Liver (tissue), 9 donors: Measurements from ENCODE around the gene KRT77. TPM values are rescaled to one million over a fixed set of nuclear protein-coding genes. Genes with fewer than 3 reads are reported as not detected.

Experiments used
- DNase-seq: peaks from one replicate; pipeline ENCODE4 v3.0.0-alpha.2; 2017; ENCODE audit warnings: low spot score
- H3K27ac ChIP-seq, 2 donors: one replicate each; pipeline ENCODE4 v1.7.0; 2013; ENCODE audit warnings: inconsistent platforms in 2 of 2, low read length in 2 of 2, control low read depth in 1 of 2, low read depth in 1 of 2, mild to moderate bottlenecking in 1 of 2
- H3K27me3 ChIP-seq, 4 donors: one replicate each; pipeline versions ENCODE4 v1.6.1 to v1.7.0; 2013; ENCODE audit warnings: low read length in 3 of 4, inconsistent platforms in 1 of 4, mild to moderate bottlenecking in 1 of 4, moderate library complexity in 1 of 4; ENCODE audit not compliant: control insufficient read depth in 4 of 4, insufficient read depth in 4 of 4
- H3K36me3 ChIP-seq, 4 donors: one replicate each; pipeline versions ENCODE4 v1.6.1 to v1.7.0; 2013; ENCODE audit warnings: low read length in 3 of 4, mild to moderate bottlenecking in 3 of 4, low read depth in 1 of 4, moderate library complexity in 1 of 4; ENCODE audit not compliant: control insufficient read depth in 4 of 4, insufficient read depth in 3 of 4
- H3K4me1 ChIP-seq, 4 donors: one replicate each; pipeline versions ENCODE4 v1.6.1 to v1.7.0; 2013; ENCODE audit warnings: low read length in 3 of 4, mild to moderate bottlenecking in 3 of 4, moderate library complexity in 1 of 4; ENCODE audit not compliant: control insufficient read depth in 4 of 4, insufficient read depth in 4 of 4
- H3K4me3 ChIP-seq, 3 donors: one replicate each; pipeline versions ENCODE4 v1.6.1 to v1.7.0; 2013; ENCODE audit warnings: low read length in 3 of 3, control low read depth in 1 of 3, low read depth in 1 of 3, mild to moderate bottlenecking in 1 of 3
- H3K9ac ChIP-seq, 2 donors: one replicate each; pipeline ENCODE4 v1.7.0; 2013; ENCODE audit warnings: low read length in 2 of 2, mild to moderate bottlenecking in 2 of 2, moderate library complexity in 2 of 2, control low read depth in 1 of 2, low read depth in 1 of 2
- H3K9me3 ChIP-seq, 4 donors: one replicate each; pipeline versions ENCODE4 v1.6.1 to v1.7.0; 2013; ENCODE audit warnings: low read length in 3 of 4; ENCODE audit not compliant: control insufficient read depth in 4 of 4
- CTCF ChIP-seq: fragments of 150-350 bp; IDR thresholded peaks from 2 replicates; pipeline ENCODE4 v1.5.1; 2017; ENCODE audit warnings: improper control_type of control experiment, low read depth, low read length; ENCODE audit not compliant: missing input control
- EGR1 ChIP-seq, 2 donors: IDR thresholded peaks; 2 replicates each; pipeline ENCODE4 v1.6.1; 2016 to 2018; ENCODE audit warnings: antibody characterized with exemption in 2 of 2, low read depth in 2 of 2
- FOXA1 ChIP-seq: IDR thresholded peaks from 2 replicates; pipeline ENCODE4 v1.6.1; 2016; ENCODE audit warnings: antibody characterized with exemption
- FOXA2 ChIP-seq: IDR thresholded peaks from 2 replicates; pipeline ENCODE4 v1.6.1; 2016; ENCODE audit warnings: antibody characterized with exemption
- GABPA ChIP-seq, 2 donors: IDR thresholded peaks in 1 of 2; conservative IDR thresholded peaks in 1 of 2; 2 replicates each; pipeline ENCODE4 v1.6.1; 2016; ENCODE audit warnings: antibody characterized with exemption in 2 of 2, mild to moderate bottlenecking in 1 of 2, moderate library complexity in 1 of 2
- HNF4G ChIP-seq: IDR thresholded peaks from 2 replicates; pipeline ENCODE4 v1.6.1; 2016; ENCODE audit warnings: antibody characterized with exemption
- JUND ChIP-seq, 2 donors: IDR thresholded peaks; 2 replicates each; pipeline ENCODE4 v1.6.1; 2016; ENCODE audit warnings: antibody characterized with exemption in 2 of 2
- MAX ChIP-seq: IDR thresholded peaks from 2 replicates; pipeline ENCODE4 v1.6.1; 2016; ENCODE audit warnings: antibody characterized with exemption
- NR2F2 ChIP-seq: IDR thresholded peaks from 2 replicates; pipeline ENCODE4 v1.6.1; 2016; ENCODE audit warnings: antibody characterized with exemption
- RAD21 ChIP-seq, 2 donors: IDR thresholded peaks; 2 replicates each; pipeline ENCODE4 v1.6.1; 2016; ENCODE audit warnings: antibody characterized with exemption in 2 of 2, mild to moderate bottlenecking in 2 of 2
- REST ChIP-seq: IDR thresholded peaks from 2 replicates; pipeline ENCODE4 v1.6.1; 2016; ENCODE audit warnings: antibody characterized with exemption, mild to moderate bottlenecking
- SP1 ChIP-seq: IDR thresholded peaks from 2 replicates; pipeline ENCODE4 v1.6.1; 2018; ENCODE audit warnings: antibody characterized with exemption, mild to moderate bottlenecking
- TAF1 ChIP-seq: conservative IDR thresholded peaks from 2 replicates; pipeline ENCODE4 v1.6.1; 2016; ENCODE audit warnings: antibody characterized with exemption, mild to moderate bottlenecking
- YY1 ChIP-seq: IDR thresholded peaks from 2 replicates; pipeline ENCODE4 v1.6.1; 2016; ENCODE audit warnings: antibody characterized with exemption, mild to moderate bottlenecking
- WGBS: extraction: QIAGEN DNeasy Blood & Tissue Kit; methylation state at CpG from one replicate; pipeline ENCODE4 v1.1.7; 2013; 5-methylcytosine and 5-hydroxymethylcytosine counted together
- polyA plus RNA-seq, 2 donors: library from polyadenylated mRNA; stranded (reverse) in 1 of 2; unstranded in 1 of 2; fragments of 200-250 nt in 1 of 2; fragments of >200 nt in 1 of 2; fragmentation: Nextera tagmentation in 1 of 2; extraction: Ambion mirVana in 1 of 2; gene quantifications; one replicate each; pipeline versions ENCODE4 v1.2.1 to v1.2.3, GENCODE V29; 2013 to 2015
- total RNA-seq, 2 donors: library from RNA; depleted of rRNA; stranded (reverse); fragments of >200 nt; gene quantifications; one replicate each; pipeline ENCODE4 v1.2.3, GENCODE V29; 2014
- TF ChIP-seq, protein P1 (sequence below): IDR thresholded peaks from 2 replicates; pipeline ENCODE4 v1.6.1; 2016; ENCODE audit warnings: antibody characterized with exemption
- donor health status: healthy.
- donor health status: healthy.
- donor health status: healthy.
- donor health status: healthy.
- donor health status: healthy.

KRT77 gene
- total and polyA plus RNA-seq, 4 donors = not detected

DNA sequence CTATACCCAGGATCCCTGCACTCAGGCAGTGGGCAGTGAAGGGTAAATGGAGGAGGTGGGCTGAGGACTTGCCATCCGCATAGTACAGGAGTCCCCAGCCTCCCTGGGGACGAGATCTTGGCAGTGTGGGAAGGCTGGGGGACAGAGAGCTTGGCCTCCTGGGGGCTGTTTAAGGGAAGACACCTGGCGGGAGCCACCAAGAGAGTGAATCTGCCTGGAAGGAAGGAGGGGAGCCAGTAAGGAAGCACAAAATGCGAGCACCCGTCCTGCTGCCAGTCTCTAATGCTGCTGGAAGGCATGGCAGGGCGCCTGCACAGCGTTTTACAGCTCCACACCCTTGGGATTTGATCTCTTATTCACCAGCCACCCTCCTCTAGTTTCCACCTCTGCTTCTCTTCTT lies 43.9 kb downstream of the KRT77 start:
- Histone ChIP-seq H3K27me3 (peaks cover 0 to 2% (median 0%) of the 10 kb centered on the region in 4 donors), H3K4me1 (no peaks in the 10 kb centered on the region), H3K4me3 (no peak overlapping the region), H3K27ac (no peak overlapping the region), H3K36me3 (no peaks in the 10 kb centered on the region), H3K9ac (no peak overlapping the region), H3K9me3 (no peaks in the 10 kb centered on the region)
- 67% methylated on average over 7 of the region's 7 CpGs for WGBS
- DNase-seq = no peak
- no peak for TF ChIP-seq FOXA2
- no peak for TF ChIP-seq RAD21 (IDR thresholded peaks at IDR 0.05)
- TF ChIP-seq YY1 = no peak
- TF ChIP-seq FOXA1 = no peak
- no peak for TF ChIP-seq HNF4G
- TF ChIP-seq JUND (IDR thresholded peaks at IDR 0.05) = no peak

- no peak for DNase-seq
- Histone ChIP-seq H3K27ac (no peak overlapping the region), H3K9me3 (no peaks in the 10 kb centered on the region), H3K4me3 (no peak overlapping the region), H3K27me3 (peaks cover 0 to 2% (median 0%) of the 10 kb centered on the region in 4 donors), H3K36me3 (no peaks in the 10 kb centered on the region), H3K9ac (no peak overlapping the region), H3K4me1 (no peaks in the 10 kb centered on the region)
- 72% methylated on average over 4 of the region's 4 CpGs for WGBS
- TF ChIP-seq FOXA2 = no peak
- TF ChIP-seq, protein P1, sequence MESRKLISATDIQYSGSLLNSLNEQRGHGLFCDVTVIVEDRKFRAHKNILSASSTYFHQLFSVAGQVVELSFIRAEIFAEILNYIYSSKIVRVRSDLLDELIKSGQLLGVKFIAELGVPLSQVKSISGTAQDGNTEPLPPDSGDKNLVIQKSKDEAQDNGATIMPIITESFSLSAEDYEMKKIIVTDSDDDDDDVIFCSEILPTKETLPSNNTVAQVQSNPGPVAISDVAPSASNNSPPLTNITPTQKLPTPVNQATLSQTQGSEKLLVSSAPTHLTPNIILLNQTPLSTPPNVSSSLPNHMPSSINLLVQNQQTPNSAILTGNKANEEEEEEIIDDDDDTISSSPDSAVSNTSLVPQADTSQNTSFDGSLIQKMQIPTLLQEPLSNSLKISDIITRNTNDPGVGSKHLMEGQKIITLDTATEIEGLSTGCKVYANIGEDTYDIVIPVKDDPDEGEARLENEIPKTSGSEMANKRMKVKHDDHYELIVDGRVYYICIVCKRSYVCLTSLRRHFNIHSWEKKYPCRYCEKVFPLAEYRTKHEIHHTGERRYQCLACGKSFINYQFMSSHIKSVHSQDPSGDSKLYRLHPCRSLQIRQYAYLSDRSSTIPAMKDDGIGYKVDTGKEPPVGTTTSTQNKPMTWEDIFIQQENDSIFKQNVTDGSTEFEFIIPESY = no peak
- TF ChIP-seq GABPA (IDR thresholded peaks at IDR 0.05 in 1 of 2, conservative IDR thresholded peaks at IDR 0.05 in 1 of 2) = no peak
- no peak for TF ChIP-seq MAX
- no peak for TF ChIP-seq SP1
- TF ChIP-seq RAD21 (IDR thresholded peaks at IDR 0.05) = no peak
- no peak for TF ChIP-seq JUND (IDR thresholded peaks at IDR 0.05)
- TF ChIP-seq TAF1 = no peak
- TF ChIP-seq EGR1 (IDR thresholded peaks at IDR 0.05; ENCODE audit: low read depth in 2 of 2) = no peak
- no peak for TF ChIP-seq CTCF
Observed at GRCh38 chr12:52658196-52658595, 45.1 kb downstream of the KRT77 start.

- H3K4me1 ChIP-seq = no peaks in the 10 kb centered on the region
Observed at GRCh38 chr12:52657250-52657902, 45.9 kb downstream of the KRT77 start.

More at GRCh38 chr12:52657250-52657902, 45.9 kb downstream of the KRT77 start:
- no peak for DNase-seq
- Histone ChIP-seq H3K9me3 (no peaks in the 10 kb centered on the region), H3K9ac (no peak overlapping the region), H3K27ac (no peak overlapping the region), H3K36me3 (no peaks in the 10 kb centered on the region), H3K27me3 (peaks cover 0 to 2% (median 0%) of the 10 kb centered on the region in 4 donors), H3K4me3 (no peak overlapping the region)
- TF ChIP-seq NR2F2 (no peak), CTCF (no peak), REST (no peak), FOXA2 (no peak)
- 90% methylated on average over 6 of the region's 6 CpGs for WGBS
